Measurements from ENCODE around the gene SMPX. TPM values are rescaled to one million over a fixed set of nuclear protein-coding genes. Genes with fewer than 3 reads are reported as not detected.

Gene SMPX
- total and polyA plus RNA-seq, 8 donors: 0.09 to 0.28 TPM; not detected in 6

- intact Hi-C loops (cut with DNase I): no loop called here
- Histone ChIP-seq H3K4me3 (peak overlapping the region in 2 of 4 donors; percentile 15 to 34), H3K27ac (no peak overlapping the region), H3K36me3 (no peaks in the 10 kb centered on the region), H3K27me3 (peaks cover 0 to 31% (median 0%) of the 10 kb centered on the region in 4 donors), H3K9me3 (no peaks in the 10 kb centered on the region), H3K4me1 (no peaks in the 10 kb centered on the region)
- 19 to 35% methylated on average over 23 of the region's 23 CpGs for WGBS, 2 donors
- FAIRE-seq (no peak), DNase-seq (peak in 2 of 6 donors; percentile 59 to 60), ATAC-seq (peak; percentile 35 to 69 (median 53))
- TF ChIP-seq CTCF (IDR thresholded peaks at IDR 0.05): no peak
These were observed 99.2 kb downstream of the SMPX start for GRCh38 chrX:21658746-21659145.

- 2 to 32% methylated on average over 58 to 60 of the region's 60 CpGs for WGBS, 2 donors
- H3K27ac ChIP-seq: no peak within 1 kb of the TSS
- TF ChIP-seq CTCF (IDR thresholded peaks at IDR 0.05): no peak
- FAIRE-seq: no peak
- H3K4me1 ChIP-seq: no peaks in the 10 kb centered on the region
- ATAC-seq: peak; percentile 67 to 81 (median 76)
- no peaks in the 10 kb centered on the region for H3K36me3 ChIP-seq
- H3K9me3 ChIP-seq: no peaks in the 10 kb centered on the region
- peak in 3 of 6 donors; percentile 17 to 80 (median 58) for DNase-seq
- peak within 1 kb of the TSS in 2 of 4 donors; percentile 15 to 34 for H3K4me3 ChIP-seq
- H3K27me3 ChIP-seq: peaks cover 0 to 30% (median 0%) of the 10 kb centered on the region in 4 donors
- intact Hi-C loops (cut with DNase I): no loop called here
These were observed 99.7 kb downstream of the SMPX start, which contains the start of gene KLHL34 for GRCh38 chrX:21658152-21658737. Gene KLHL34 (minus strand): TSS chrX:21658330. CDS start chrX:21657788, 542 bp downstream.

GRCh38 chrX:21657318-21658151, 100.4 kb downstream of the SMPX start:
- 49 to 54% methylated on average over 56 to 57 of the region's 57 CpGs for WGBS, 2 donors
- no peak for ATAC-seq
- Histone ChIP-seq H3K4me1 (no peaks in the 10 kb centered on the region), H3K36me3 (no peaks in the 10 kb centered on the region), H3K27ac (no peak overlapping the region), H3K4me3 (peak overlapping the region in 2 of 4 donors; percentile 15 to 34), H3K27me3 (peaks cover 0 to 30% (median 0%) of the 10 kb centered on the region in 4 donors), H3K9me3 (no peaks in the 10 kb centered on the region)
- DNase-seq: peak in 1 of 6 donors; percentile 63
- intact Hi-C loops (cut with DNase I): no loop called here
- FAIRE-seq: no peak
- TF ChIP-seq CTCF (IDR thresholded peaks at IDR 0.05): no peak

GRCh38 chrX:21656587-21657317, 101.2 kb downstream of the SMPX start:
- H3K4me1 ChIP-seq: no peaks in the 10 kb centered on the region
- no peak for TF ChIP-seq CTCF (IDR thresholded peaks at IDR 0.05)
- intact Hi-C loops (cut with DNase I): no loop called here
- FAIRE-seq (no peak), ATAC-seq (no peak), DNase-seq (peak in 2 of 6 donors; percentile 14 to 64)
- peaks cover 0 to 34% (median 0%) of the 10 kb centered on the region in 4 donors for H3K27me3 ChIP-seq
- 61 to 64% methylated on average over 60 to 61 of the region's 61 CpGs for whole genome bisulfite sequencing, 2 donors
- no peaks in the 10 kb centered on the region for H3K36me3 ChIP-seq
- H3K27ac ChIP-seq: no peak overlapping the region
- no peaks in the 10 kb centered on the region for H3K9me3 ChIP-seq
- H3K4me3 ChIP-seq: no peak overlapping the region

Other genes with a start within 250 kb of the SMPX start
- gene KLHL34, start 99.8 kb downstream of the SMPX start, total RNA-seq: under 1 TPM in 4 of 6 donors, not detected in 2; 0.06 to 0.16 (median 0.09) TPM
- gene KLHL34, start 99.8 kb downstream of the SMPX start, polyA plus RNA-seq: under 1 TPM in 1 of 2 donors, not detected in 1; 0.02 TPM
- 1 to 10 TPM; 5.2 to 8.7 (median 7.8) TPM for gene MBTPS2, start 81.5 kb upstream of the SMPX start, total RNA-seq
- 1 to 10 TPM; 1.1 to 3.7 TPM for gene MBTPS2, start 81.5 kb upstream of the SMPX start, polyA plus RNA-seq
- 1 to 10 TPM in 1 of 6 donors, under 1 TPM in 5; 0.56 to 1.0 (median 0.81) TPM for gene YY2, start 97.9 kb upstream of the SMPX start, total RNA-seq
- gene YY2, start 97.9 kb upstream of the SMPX start, polyA plus RNA-seq: under 1 TPM; 0.85 to 0.99 TPM
- gene SMS, start 182.6 kb upstream of the SMPX start, total RNA-seq: 10 to 100 TPM; 12.1 to 36.8 (median 17.2) TPM
- 10 to 100 TPM; 19.6 to 29.9 TPM for gene SMS, start 182.6 kb upstream of the SMPX start, polyA plus RNA-seq

All from pancreas (tissue), 10 donors.